Germinal center (tissue), 1 donor: Measurements from ENCODE around the gene TAL2.
"Not testable (repeated sequence)": the region's sequence is repeated elsewhere in the genome, so short reads cannot be mapped to it uniquely, and the experiment has no call there.

Experiments
- DNase-seq: peaks from one replicate; pipeline ENCODE4 v3.0.0; 2012; ENCODE audit warnings: mixed read lengths, low spot score

TAL2 gene

GRCh38 chr9:105676351-105676923 lies 14.2 kb downstream of the TAL2 start:
- no peak for DNase-seq

- DNase-seq, result no peak
Measured at GRCh38 chr9:105678163-105678562, 15.9 kb downstream of the TAL2 start.

GRCh38 chr9:105678781-105679180 lies 16.5 kb downstream of the TAL2 start:
- no peak for DNase-seq

- DNase-seq, result no peak
Measured at GRCh38 chr9:105679257-105680022, 17.2 kb downstream of the TAL2 start.

GRCh38 chr9:105681313-105681712 lies 19.1 kb downstream of the TAL2 start:
- DNase-seq, result no peak

GRCh38 chr9:105681724-105682123 lies 19.5 kb downstream of the TAL2 start:
- no peak for DNase-seq

- no peak for DNase-seq
Measured at GRCh38 chr9:105683688-105684275, 21.5 kb downstream of the TAL2 start.

GRCh38 chr9:105686936-105687335 lies 24.7 kb downstream of the TAL2 start:
- no peak for DNase-seq

GRCh38 chr9:105690742-105691141 lies 28.5 kb downstream of the TAL2 start:
- peak; percentile 18 for DNase-seq

- DNase-seq, result peak; percentile 15
Measured at GRCh38 chr9:105693435-105694189, 31.4 kb downstream of the TAL2 start.

- peak; percentile 94 for DNase-seq
Measured at GRCh38 chr9:105694190-105694847, 32.1 kb downstream of the TAL2 start, which contains the start of gene TMEM38B. TMEM38B (plus strand) TSS chr9:105694541; CDS start chr9:105694661, 120 bp downstream.

- DNase-seq, result peak; percentile 62
Measured at GRCh38 chr9:105694848-105695581, 32.8 kb downstream of the TAL2 start.

GRCh38 chr9:105696219-105696793 lies 34.0 kb downstream of the TAL2 start:
- DNase-seq, result no peak

GRCh38 chr9:105697871-105698270 lies 35.6 kb downstream of the TAL2 start:
- no peak for DNase-seq

GRCh38 chr9:105698348-105698870 lies 36.2 kb downstream of the TAL2 start:
- DNase-seq, result no peak

- no peak for DNase-seq
Measured at GRCh38 chr9:105700668-105701067, 38.4 kb downstream of the TAL2 start.

- DNase-seq, result no peak
Measured at GRCh38 chr9:105701145-105701544, 38.9 kb downstream of the TAL2 start.

GRCh38 chr9:105702207-105702606 lies 40.0 kb downstream of the TAL2 start:
- DNase-seq, result no peak

GRCh38 chr9:105703638-105704037 lies 41.4 kb downstream of the TAL2 start:
- not testable (repeated sequence) for DNase-seq

- no peak for DNase-seq
Measured at GRCh38 chr9:105706156-105706555, 43.9 kb downstream of the TAL2 start.

- no peak for DNase-seq
Measured at GRCh38 chr9:105708405-105708804, 46.1 kb downstream of the TAL2 start.
